ENCODE measurements around the gene WBP2. TPM values are rescaled to one million over a fixed set of nuclear protein-coding genes. Genes with fewer than 3 reads are reported as not detected.
A peak's percentile ranks its signal among the peaks of the same experiment; 100 is the strongest.

Gene WBP2
- total and polyA plus RNA-seq, 2 of the 13 experiments (the other 11 are each of a cell fraction or from before 2014, with no cell fraction given) = 29.2 to 29.5 TPM

GRCh38 chr17:75876190-75876937 lies 21.2 kb upstream of the WBP2 start (continued):
- TF ChIP-seq NFAT5 (CRISPR knock-in tag; IDR thresholded peaks at IDR 0.05) (peak; percentile 17; the same call in 1 of the 2 replicates), NR2F6 (IDR thresholded peaks at IDR 0.05) (peak; percentile 75), NR2F6 (CRISPR knock-in tag; IDR thresholded peaks at IDR 0.05) (peak; percentile 92), ZNF816 (CRISPR knock-in tag; IDR thresholded peaks at IDR 0.05; ENCODE audit: borderline replicate concordance) (no peak), RNF2 (conservative IDR thresholded peaks at IDR 0.05; ENCODE audit: low read depth) (peak; percentile 92), HMG20A (CRISPR knock-in tag; IDR thresholded peaks at IDR 0.05; ENCODE audit: borderline replicate concordance) (peak; percentile 81), ZNF430 (CRISPR knock-in tag; IDR thresholded peaks at IDR 0.05) (peak; percentile 97), CHD2 (IDR thresholded peaks at IDR 0.05; ENCODE audit: low read depth, low read length) (no peak), ZNF766 (CRISPR knock-in tag; IDR thresholded peaks at IDR 0.05; ENCODE audit: borderline replicate concordance) (peak; percentile 79), ZNF619 (CRISPR knock-in tag; IDR thresholded peaks at IDR 0.05) (no peak), ZNF264 (CRISPR knock-in tag; IDR thresholded peaks at IDR 0.05) (no peak; the same call in 1 of the 2 replicates), ZNF30 (CRISPR knock-in tag; IDR thresholded peaks at IDR 0.05) (0 out of 2 replicates have a peak, but pooled peaks have one; percentile 35), ZNF382 (CRISPR knock-in tag; IDR thresholded peaks at IDR 0.05; ENCODE audit: borderline replicate concordance) (no peak), MYNN (CRISPR knock-in tag; IDR thresholded peaks at IDR 0.05; ENCODE audit: low read depth) (no peak), SP140L (CRISPR knock-in tag; IDR thresholded peaks at IDR 0.05; ENCODE audit: borderline replicate concordance) (peak; percentile 92), CAMTA2 (CRISPR knock-in tag; IDR thresholded peaks at IDR 0.05; ENCODE audit: borderline replicate concordance) (peak; percentile 86; the same call in 1 of the 2 replicates)
- TF ChIP-seq, protein P1, sequence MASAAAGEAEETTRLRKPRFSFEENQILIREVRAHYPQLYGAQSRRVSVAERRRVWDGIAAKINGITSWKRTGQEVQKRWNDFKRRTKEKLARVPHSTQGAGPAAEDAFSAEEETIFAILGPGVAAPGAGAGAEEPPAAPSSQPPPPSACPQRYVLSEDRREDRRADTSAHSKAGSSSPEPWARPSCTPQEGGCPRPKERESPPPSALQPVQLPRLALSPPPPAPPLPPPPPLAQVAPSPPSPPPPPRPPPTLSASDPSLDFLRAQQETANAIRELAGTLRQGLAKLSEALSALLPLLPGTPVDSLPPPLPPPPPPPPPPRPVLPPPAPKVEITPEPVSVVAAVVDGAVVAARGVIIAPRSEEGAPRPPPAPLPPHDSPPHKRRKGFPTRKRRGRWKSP (CRISPR knock-in tag; IDR thresholded peaks at IDR 0.05) = peak; percentile 92
- TF ChIP-seq, protein P2, sequence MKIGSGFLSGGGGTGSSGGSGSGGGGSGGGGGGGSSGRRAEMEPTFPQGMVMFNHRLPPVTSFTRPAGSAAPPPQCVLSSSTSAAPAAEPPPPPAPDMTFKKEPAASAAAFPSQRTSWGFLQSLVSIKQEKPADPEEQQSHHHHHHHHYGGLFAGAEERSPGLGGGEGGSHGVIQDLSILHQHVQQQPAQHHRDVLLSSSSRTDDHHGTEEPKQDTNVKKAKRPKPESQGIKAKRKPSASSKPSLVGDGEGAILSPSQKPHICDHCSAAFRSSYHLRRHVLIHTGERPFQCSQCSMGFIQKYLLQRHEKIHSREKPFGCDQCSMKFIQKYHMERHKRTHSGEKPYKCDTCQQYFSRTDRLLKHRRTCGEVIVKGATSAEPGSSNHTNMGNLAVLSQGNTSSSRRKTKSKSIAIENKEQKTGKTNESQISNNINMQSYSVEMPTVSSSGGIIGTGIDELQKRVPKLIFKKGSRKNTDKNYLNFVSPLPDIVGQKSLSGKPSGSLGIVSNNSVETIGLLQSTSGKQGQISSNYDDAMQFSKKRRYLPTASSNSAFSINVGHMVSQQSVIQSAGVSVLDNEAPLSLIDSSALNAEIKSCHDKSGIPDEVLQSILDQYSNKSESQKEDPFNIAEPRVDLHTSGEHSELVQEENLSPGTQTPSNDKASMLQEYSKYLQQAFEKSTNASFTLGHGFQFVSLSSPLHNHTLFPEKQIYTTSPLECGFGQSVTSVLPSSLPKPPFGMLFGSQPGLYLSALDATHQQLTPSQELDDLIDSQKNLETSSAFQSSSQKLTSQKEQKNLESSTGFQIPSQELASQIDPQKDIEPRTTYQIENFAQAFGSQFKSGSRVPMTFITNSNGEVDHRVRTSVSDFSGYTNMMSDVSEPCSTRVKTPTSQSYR (CRISPR knock-in tag; IDR thresholded peaks at IDR 0.05; ENCODE audit: borderline replicate concordance) = peak; percentile 69; the same call in 1 of the 2 replicates
- TF ChIP-seq, protein P3, sequence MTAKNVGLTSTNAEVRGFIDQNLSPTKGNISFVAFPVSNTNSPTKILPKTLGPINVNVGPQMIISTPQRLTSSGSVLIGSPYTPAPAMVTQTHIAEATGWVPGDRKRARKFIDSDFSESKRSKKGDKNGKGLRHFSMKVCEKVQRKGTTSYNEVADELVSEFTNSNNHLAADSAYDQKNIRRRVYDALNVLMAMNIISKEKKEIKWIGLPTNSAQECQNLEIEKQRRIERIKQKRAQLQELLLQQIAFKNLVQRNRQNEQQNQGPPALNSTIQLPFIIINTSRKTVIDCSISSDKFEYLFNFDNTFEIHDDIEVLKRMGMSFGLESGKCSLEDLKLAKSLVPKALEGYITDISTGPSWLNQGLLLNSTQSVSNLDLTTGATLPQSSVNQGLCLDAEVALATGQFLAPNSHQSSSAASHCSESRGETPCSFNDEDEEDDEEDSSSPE (CRISPR knock-in tag; IDR thresholded peaks at IDR 0.05) = peak; percentile 64

Data from HepG2 (cell line).